HG03103 (cell line): Measurements from ENCODE around the gene ANO1.
"Not testable (repeated sequence)": the region's sequence is repeated elsewhere in the genome, so short reads cannot be mapped to it uniquely, and the experiment has no call there.

Source experiments
- ATAC-seq: cut with Tn5 transposase; IDR thresholded peaks from one replicate; pipeline ENCODE4 v1.9.1; 2021; ENCODE audit warnings: low read depth; ENCODE audit not compliant: unreplicated experiment

The ANO1 gene

DNA sequence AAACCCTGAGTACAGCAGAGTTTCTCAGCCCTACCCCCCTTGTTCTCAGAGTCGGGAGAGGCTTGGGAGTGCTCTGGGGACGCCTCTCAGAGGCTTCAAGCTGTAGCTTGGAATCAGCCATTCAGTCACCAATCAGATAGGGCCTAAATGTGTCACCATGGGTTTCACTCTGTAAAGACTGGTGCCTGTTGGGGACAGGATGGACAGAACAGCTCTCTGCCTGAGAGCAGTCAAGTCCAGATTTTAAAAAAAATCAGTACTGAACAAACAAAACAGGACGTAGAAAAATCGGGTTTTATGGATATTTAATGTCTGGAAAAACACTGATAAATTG, 126.3 kb downstream of the ANO1 start:
- ATAC-seq: no peak

DNA sequence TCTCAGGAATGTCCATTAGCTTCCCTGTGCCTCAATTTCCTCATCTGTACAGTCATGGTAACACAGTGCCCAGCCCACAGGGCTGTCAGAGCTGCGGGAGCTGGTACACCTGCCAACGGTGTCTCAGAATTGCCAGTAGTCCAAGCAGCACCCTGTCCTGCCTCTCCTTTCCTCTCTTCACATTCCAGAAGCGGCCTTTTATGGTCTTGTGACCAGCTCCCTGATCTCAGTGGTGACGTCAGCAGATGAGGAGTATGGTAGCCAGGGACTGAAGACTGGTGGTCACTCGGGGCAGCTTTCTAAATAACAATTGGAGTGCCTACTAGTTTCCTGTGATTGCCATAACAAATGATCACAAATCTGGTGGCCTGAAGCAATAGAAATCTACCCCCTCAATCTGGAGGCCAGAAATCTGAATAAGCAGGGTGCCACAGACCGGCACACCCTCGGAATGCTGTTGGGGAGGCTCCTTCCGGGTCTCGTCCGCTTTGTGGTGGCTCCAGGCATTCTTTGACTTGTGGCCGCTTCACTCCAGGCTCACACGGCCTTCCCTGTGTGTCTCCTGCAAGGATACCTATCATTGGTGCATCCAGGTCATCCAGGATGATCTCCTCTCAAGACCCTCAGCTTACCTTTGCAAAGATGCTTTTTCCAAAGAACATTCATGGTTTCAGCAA, 127.1 kb downstream of the ANO1 start:
- no peak for ATAC-seq

- ATAC-seq: no peak
Measured at GRCh38 chr11:70205766-70206165, 127.6 kb downstream of the ANO1 start.

DNA sequence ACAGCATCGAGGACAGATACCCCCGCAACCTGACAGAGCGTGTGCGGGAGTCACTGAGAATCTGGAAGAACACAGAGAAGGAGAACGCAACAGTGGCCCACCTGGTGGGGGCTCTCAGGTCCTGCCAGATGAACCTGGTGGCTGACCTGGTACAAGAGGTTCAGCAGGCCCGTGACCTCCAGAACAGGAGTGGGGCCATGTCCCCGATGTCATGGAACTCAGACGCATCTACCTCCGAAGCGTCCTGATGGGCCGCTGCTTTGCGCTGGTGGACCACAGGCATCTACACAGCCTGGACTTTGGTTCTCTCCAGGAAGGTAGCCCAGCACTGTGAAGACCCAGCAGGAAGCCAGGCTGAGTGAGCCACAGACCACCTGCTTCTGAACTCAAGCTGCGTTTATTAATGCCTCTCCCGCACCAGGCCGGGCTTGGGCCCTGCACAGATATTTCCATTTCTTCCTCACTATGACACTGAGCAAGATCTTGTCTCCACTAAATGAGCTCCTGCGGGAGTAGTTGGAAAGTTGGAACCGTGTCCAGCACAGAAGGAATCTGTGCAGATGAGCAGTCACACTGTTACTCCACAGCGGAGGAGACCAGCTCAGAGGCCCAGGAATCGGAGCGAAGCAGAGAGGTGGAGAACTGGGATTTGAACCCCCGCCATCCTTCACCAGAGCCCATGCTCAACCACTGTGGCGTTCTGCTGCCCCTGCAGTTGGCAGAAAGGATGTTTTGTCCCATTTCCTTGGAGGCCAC, 128.3 kb downstream of the ANO1 start:
- ATAC-seq: no peak

GRCh38 chr11:70206982-70207376, 128.9 kb downstream of the ANO1 start:
- no peak for ATAC-seq

DNA sequence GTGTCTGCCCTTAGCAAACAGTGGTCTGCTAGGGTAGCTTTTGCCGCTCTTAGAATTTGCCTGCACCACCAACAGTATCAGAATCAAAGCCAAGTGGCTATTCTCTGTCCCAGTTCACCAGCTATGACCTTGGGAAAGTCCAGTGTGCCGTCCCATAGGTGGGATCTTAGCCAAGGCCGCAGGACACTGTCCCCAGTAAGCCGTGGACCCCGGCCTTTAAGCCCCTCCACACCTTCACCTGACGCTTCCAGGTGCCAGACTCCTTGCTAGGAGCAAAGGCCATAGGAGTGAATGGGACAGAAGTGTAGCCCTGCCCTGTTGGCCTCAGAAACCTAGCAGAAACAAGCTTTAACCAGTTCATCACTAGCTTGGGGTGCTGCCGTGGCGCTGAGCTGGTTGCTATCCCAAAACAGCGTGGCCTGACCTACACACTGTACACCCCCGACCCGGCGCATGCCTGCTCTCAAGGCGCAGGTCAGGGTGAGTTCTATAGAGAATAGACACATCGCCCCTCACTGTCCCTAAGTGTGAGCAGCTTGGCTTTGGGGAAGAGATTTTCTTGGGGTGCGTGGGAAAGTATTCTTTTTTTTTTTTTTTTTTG, 129.5 kb downstream of the ANO1 start:
- no peak for ATAC-seq

DNA sequence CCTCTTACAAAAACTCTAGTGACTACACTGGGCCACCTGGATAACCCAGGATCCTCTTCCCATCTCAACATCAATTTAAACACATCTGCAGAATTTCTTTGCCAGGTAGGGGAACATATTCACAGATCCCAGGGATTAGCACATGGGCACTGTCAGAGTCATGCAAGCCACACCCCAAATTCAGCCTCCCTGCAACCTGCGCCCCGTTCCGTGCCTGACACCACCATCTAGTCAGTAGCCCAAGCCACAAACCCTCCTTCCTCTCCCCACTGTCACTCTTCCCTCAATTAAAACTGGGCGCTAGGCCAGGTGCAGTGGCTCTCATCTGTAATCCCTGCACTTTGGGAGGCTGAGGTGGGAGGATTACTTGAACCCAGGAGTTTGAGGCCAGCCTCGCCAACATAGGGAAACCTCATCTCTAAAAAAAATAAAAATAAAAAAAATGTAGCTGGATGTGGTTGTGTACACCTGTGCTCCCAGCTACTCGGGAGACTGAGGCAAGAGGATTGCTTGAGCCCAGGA, 131.3 kb downstream of the ANO1 start:
- no peak for ATAC-seq

- no peak for ATAC-seq
Measured at GRCh38 chr11:70210051-70210501, 132.0 kb downstream of the ANO1 start.

DNA sequence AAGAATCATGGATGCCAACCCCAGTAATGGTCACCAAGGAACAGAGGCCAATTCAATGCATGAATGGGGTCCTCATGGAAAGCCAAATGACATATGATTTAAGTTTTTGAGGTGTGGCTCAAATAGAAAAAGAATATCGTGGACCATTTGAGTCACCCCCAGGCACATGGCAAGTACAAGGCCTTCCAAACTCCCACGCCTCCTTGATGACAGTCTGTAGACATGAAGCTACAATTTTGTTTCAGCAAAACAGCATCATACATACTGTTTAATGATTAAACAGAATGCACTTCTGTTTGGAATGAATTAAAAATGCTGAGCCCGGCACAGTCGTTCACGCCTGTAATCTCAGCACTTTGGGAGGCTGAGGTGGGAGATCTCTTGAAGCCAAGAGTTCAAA, 132.4 kb downstream of the ANO1 start:
- ATAC-seq: no peak

GRCh38 chr11:70212227-70212811, 134.2 kb downstream of the ANO1 start:
- no peak for ATAC-seq

DNA sequence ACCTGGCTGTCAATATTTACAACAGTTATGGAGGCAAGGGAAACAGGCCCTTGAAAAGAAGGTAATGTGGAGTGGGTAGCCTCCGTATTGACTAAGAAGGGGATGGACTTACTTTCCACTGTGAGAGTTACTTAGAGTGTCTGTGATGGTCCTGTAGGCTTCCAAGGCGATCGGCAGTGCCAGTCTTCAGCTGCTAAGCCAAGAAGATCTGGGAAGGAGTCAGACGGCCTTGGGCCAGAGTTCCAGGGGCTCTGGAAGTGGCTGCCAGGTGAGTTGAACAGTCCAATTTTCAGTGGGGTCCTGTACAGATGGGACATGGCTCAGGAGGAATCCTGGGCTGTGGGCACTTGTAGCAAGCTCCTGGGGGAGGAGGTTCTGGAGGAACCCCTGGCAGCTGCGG, 139.3 kb downstream of the ANO1 start:
- ATAC-seq: not testable (repeated sequence)

DNA sequence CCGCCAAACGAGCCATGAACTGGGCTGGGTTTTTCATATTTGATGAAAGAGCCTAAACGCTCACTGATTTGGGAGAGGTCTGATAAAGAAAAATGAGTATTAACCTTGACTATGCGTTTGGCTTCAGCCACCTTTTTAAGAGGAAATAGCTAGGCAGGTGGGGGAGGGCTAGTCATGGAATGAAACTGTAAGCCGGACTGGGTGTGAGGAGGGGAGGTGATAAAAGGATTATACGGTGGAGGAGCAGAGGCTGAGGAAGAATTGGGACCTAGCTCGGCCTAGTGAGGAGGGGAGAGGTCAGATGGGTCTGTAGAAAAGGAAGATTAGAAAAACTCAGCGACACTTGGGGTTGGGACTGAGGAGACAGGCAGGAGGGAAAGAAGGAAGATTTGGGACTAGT, 140.0 kb downstream of the ANO1 start:
- ATAC-seq: not testable (repeated sequence)

DNA sequence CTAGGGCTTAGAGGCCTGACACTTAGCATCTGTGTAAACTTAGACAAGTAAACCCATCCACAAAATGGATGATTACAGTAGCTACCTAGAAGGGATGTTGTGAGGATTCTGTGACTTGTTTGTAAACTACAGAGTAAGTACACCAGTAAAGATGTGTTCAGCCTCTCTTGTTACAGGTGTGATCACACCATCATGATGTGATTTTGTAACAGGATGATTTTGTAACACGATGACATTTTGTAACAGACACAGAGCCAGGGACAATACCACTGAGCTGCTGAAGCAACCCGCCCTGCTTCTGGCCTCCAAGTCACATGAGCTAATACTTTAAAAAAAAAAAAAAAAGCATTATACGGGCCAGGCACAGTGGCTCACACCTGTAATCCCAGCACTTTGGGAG, 142.0 kb downstream of the ANO1 start:
- ATAC-seq: no peak

- no peak for ATAC-seq
Measured at GRCh38 chr11:70220920-70221319, 142.8 kb downstream of the ANO1 start.

- ATAC-seq: no peak
Measured at GRCh38 chr11:70225681-70226177, 147.6 kb downstream of the ANO1 start.

DNA sequence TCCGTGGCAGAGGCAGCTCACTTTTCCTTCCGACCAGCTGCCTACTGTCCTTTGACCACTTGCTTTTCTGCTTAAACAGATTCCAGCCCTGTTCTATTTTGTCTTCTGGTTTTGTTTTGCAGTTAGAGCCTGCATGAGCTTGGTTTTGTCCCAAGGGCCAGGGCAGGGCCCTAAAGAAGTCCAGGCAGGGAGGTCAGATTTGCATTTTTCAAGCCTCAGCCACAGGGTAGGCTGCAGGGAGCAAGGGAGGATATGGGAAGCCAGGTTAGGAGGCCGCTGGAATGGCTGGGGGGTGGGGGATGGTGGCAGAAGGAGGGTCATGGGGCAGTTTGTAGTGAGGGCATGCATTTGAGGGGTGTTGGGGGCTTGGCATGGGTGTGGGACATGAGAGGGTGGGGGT, 148.1 kb downstream of the ANO1 start:
- ATAC-seq: no peak

- ATAC-seq: no peak
Measured at GRCh38 chr11:70226967-70227366, 148.8 kb downstream of the ANO1 start.

DNA sequence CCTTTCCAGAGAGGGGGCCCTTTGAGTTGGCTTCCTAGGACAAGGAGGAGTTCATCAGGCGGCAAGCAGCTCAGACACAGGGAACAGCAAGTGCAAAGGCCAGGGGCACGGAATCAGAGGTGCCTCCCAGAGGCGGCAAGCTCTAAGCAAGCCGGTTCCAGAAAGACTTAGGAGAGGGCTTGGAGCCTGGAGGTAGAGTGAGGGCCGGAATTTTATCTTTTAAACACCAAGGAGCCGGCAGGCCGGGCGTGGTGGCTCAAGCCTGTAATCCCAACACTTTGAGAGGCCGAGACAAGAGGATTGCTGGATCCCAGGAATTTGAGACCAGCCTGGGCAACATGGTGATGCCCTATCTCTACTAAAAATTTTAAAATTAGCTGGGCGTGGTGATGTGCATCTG, 151.6 kb downstream of the ANO1 start:
- no peak for ATAC-seq

GRCh38 chr11:70230151-70230839, 152.2 kb downstream of the ANO1 start:
- ATAC-seq: no peak

DNA sequence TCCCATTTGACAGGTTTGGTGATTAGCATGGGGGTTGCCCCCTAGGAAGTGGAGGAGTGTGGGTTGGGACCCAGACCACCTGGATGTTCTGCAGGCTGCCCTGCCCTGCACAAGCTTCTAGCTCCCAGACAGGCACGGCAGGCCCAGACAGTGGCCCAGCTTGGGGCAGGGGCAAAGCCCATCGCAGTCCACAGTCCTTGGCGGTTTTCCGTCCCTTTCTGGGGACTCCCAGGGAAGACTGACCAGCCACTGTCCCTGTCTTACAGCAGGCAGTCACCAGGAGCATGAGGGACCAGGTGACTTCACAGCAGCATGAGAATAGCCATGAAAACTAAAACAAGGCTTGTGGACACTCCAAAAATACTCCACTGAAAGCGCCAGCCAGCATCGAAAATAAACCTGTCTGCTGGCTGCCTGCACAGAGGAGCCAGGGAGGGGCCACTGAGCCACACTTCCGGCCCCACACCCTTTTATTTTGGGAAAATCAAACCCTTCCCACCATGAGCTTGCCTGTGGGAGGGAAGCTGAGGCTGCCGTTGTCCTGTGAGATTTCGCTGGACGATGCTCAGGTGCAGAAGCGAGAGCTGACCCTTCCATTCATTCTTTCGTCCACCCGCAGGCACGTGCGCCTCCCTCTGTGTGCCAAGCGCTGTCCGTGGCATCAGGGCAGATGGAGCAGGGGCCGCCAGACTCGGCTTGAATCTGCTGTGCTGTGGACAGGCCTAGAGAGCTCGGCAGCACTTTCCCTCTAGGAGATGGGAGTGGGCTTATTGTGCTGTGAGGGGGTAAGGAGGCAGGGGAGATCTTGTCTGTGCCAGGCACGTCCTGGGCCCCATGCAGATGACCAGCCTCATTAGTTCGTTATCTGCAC, 153.0 kb downstream of the ANO1 start:
- ATAC-seq: no peak
